Activated naive CD8-positive, alpha-beta T cell treated with anti-CD3 and anti-CD28 coated beads, Interleukin-2, amount 50 U/mL, for 24 hours (primary cell): ENCODE measurements around the gene SLC23A3.

Source experiments
- ATAC-seq: fragments of 150-1000 bp; cut with Tn5 transposase; one replicate; pipeline ENCODE4 v1.10.0; 2021
- DNase-seq: peaks from one replicate; pipeline ENCODE4 v3.0.0; 2021
- H3K27ac Mint-ChIP-seq: one replicate; pipeline ENCODE4 v1.8.0; 2021; ENCODE audit warnings: mild to moderate bottlenecking, mixed read lengths
- H3K27me3 Mint-ChIP-seq: one replicate; pipeline ENCODE4 v1.8.0; 2021; ENCODE audit warnings: mixed read lengths
- H3K36me3 Mint-ChIP-seq: one replicate; pipeline ENCODE4 v1.8.0; 2021; ENCODE audit warnings: low read depth, mixed read lengths
- H3K4me1 Mint-ChIP-seq: one replicate; pipeline ENCODE4 v1.8.0; 2021; ENCODE audit warnings: mixed read lengths
- H3K4me3 Mint-ChIP-seq: one replicate; pipeline ENCODE4 v1.8.0; 2021; ENCODE audit warnings: mild to moderate bottlenecking, moderate library complexity, mixed read lengths
- H3K9me3 Mint-ChIP-seq: one replicate; pipeline ENCODE4 v1.8.0; 2021; ENCODE audit warnings: mixed read lengths

The SLC23A3 gene

DNA sequence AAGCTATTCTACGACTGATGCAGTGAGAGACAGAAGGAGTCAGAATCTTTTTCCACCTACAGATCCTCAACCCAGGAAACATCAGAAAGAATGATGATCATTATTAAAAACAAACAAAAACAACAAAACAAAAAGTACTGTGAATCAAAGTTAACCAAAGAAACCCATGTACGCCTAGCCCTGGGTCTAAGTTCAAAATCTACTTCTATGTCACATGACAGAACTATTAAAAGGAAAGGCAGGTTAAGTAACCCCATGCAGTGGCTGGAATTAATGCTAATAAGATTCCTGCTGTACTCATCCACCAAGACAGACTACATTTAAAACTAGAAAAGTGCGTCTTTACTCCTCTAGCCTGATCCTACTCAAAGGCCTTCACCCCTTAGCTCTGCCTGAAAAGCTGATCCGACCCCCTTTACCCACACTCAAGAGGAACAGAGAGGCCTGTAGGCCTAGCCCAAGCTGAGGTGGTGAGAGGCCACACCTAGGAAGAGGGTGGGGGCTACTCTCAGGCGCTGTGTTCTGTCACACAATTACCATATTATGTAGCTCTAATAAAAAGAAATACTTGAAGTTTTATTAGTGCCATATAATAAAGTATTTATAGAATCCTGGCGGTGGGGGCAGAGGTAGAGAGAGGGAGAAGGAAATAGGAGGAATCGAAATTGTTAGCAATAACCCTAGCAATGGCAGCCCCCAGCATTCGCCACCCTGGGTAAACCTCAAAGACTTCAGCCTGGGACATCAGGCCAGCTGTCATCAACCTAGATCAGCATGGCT lies 46.3 kb downstream of the SLC23A3 start:
- H3K4me3 Mint-ChIP-seq: no peak overlapping the region
- peak overlapping the region; percentile 43 for H3K27ac Mint-ChIP-seq
- peaks cover 24% of the 10 kb centered on the region for H3K4me1 Mint-ChIP-seq
- no peaks in the 10 kb centered on the region for H3K9me3 Mint-ChIP-seq
- DNase-seq: no peak
- H3K27me3 Mint-ChIP-seq: no peaks in the 10 kb centered on the region
- no peaks in the 10 kb centered on the region for H3K36me3 Mint-ChIP-seq
- ATAC-seq: no peak

DNA sequence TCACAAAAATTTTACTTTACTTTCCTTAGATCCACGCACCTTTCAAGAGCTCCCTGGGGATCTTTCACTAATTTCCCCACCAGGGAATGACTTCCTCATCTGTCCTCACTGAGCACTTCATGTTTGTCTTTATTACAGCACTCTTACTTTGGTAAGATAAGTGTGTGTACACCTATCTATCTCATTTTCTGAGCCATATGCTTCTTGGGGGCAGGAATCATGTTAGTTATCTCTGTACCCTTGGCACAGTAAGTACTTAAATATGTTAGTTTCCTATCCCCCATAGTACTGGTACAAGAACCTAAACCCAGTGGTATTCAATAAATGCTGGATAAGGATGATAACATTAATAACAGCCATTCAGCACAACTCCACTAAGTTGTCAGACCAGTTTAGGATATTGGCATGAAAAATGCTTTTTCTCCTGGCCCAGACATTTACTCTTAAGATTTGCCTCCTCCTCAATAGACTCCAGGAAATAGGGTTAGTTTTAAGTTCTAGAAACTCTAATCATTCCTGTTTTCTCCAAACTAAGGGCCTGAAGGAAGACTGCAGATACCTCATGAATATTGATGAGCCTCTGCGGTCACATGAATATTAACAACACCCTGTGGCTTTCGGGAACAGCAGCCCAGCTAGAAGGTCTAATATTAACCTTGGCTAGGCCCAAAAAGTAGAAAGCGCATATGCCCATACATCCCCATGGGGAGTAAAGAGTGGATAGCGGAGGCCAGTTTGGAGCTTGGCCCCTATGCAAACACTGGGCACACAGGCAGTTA lies 47.4 kb downstream of the SLC23A3 start:
- no peak overlapping the region for H3K4me3 Mint-ChIP-seq
- H3K36me3 Mint-ChIP-seq: no peaks in the 10 kb centered on the region
- no peak overlapping the region for H3K27ac Mint-ChIP-seq
- ATAC-seq: no peak
- peaks cover 24% of the 10 kb centered on the region for H3K4me1 Mint-ChIP-seq
- no peaks in the 10 kb centered on the region for H3K27me3 Mint-ChIP-seq
- H3K9me3 Mint-ChIP-seq: no peaks in the 10 kb centered on the region
- no peak for DNase-seq

GRCh38 chr2:219120082-219120481 lies 49.7 kb downstream of the SLC23A3 start:
- no peak for DNase-seq
- ATAC-seq: peak; percentile 53
- no peak overlapping the region for H3K27ac Mint-ChIP-seq

DNA sequence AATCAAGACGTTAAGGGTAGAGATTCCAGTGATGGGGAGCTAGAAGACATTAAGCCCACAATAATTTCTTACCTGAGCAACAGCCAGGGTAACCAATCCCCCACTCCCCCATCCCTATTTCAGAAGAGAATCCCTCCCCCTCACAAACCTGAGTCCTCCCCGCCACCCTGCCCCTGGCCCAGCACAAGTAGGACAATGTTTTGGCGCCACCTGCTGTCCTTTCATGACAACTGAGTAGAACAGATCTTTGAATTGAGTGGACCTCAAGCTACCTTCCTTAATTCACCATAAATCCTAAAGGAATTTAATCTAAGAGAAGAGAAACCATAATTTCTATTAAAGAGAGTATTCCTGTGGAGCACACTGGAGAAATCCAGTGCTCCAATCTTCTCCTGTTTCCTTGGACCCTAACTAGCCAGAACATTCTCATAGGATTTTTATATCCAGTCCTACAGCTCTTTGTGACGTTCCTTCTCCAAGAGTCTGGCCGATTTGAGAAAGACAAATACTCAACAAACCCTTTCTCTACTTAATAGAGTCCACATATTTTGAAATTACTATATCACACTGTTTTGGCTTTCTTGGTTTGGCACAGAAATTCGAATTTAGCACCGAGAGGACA lies 50.3 kb downstream of the SLC23A3 start:
- H3K4me1 Mint-ChIP-seq: peaks cover 12% of the 10 kb centered on the region
- H3K9me3 Mint-ChIP-seq: no peaks in the 10 kb centered on the region
- ATAC-seq: peak; percentile 50
- H3K4me3 Mint-ChIP-seq: no peak overlapping the region
- H3K27me3 Mint-ChIP-seq: no peaks in the 10 kb centered on the region
- H3K27ac Mint-ChIP-seq: no peak overlapping the region
- peak; percentile 73 for DNase-seq
- no peaks in the 10 kb centered on the region for H3K36me3 Mint-ChIP-seq

More at GRCh38 chr2:219120082-219120481, 49.7 kb downstream of the SLC23A3 start:
- no peak overlapping the region for H3K4me3 Mint-ChIP-seq
- H3K4me1 Mint-ChIP-seq: peaks cover 18% of the 10 kb centered on the region
- H3K36me3 Mint-ChIP-seq: no peaks in the 10 kb centered on the region
- H3K9me3 Mint-ChIP-seq: no peaks in the 10 kb centered on the region
- no peaks in the 10 kb centered on the region for H3K27me3 Mint-ChIP-seq

GRCh38 chr2:219118504-219118903 lies 51.3 kb downstream of the SLC23A3 start:
- no peak for ATAC-seq

GRCh38 chr2:219116776-219117646 lies 52.8 kb downstream of the SLC23A3 start:
- DNase-seq (no peak), ATAC-seq (no peak)
- Mint-ChIP-seq H3K27ac (no peak overlapping the region), H3K36me3 (no peaks in the 10 kb centered on the region), H3K4me1 (peaks cover 10% of the 10 kb centered on the region), H3K4me3 (no peak overlapping the region), H3K27me3 (no peaks in the 10 kb centered on the region), H3K9me3 (no peaks in the 10 kb centered on the region)

More at GRCh38 chr2:219118504-219118903, 51.3 kb downstream of the SLC23A3 start:
- no peaks in the 10 kb centered on the region for H3K9me3 Mint-ChIP-seq
- no peaks in the 10 kb centered on the region for H3K36me3 Mint-ChIP-seq
- H3K27ac Mint-ChIP-seq: no peak overlapping the region
- no peaks in the 10 kb centered on the region for H3K27me3 Mint-ChIP-seq
- H3K4me1 Mint-ChIP-seq: peaks cover 4% of the 10 kb centered on the region
- no peak for DNase-seq
- no peak overlapping the region for H3K4me3 Mint-ChIP-seq

DNA sequence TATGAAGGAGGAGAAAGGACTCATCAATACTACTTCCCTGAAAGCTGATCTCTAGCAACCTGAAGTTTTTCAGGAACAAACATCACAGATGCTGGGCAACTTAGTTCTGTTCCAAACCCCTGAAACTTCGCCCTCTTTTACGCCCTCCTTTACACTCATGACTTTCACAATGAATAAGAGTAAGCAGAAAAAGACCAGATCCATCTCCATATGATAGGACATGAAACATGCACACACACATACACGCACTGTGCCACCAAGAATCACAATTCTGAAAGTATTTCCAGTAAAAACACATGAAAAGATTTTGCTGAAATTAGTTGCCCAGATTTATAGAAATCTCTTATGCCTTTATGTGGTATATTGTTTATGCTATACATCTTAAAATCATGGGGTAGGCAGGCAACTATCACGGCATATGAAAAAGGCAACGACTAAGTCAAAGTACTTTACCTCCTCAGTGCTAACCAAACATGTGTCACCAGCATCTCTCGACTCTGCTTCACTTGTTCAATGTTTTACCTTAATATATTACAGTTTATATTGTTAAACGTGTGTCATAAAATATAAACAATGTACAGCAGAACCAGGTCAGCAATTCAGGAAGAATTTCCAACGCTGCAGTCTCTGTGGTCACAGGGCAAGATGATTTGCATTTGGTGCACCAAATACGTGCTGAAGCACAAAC lies 57.0 kb downstream of the SLC23A3 start:
- no peaks in the 10 kb centered on the region for H3K9me3 Mint-ChIP-seq
- DNase-seq (no peak), ATAC-seq (no peak)
- peaks cover 36% of the 10 kb centered on the region for H3K4me1 Mint-ChIP-seq
- no peak overlapping the region for H3K4me3 Mint-ChIP-seq
- H3K27me3 Mint-ChIP-seq: no peaks in the 10 kb centered on the region
- H3K36me3 Mint-ChIP-seq: no peaks in the 10 kb centered on the region
- H3K27ac Mint-ChIP-seq: no peak overlapping the region

DNA sequence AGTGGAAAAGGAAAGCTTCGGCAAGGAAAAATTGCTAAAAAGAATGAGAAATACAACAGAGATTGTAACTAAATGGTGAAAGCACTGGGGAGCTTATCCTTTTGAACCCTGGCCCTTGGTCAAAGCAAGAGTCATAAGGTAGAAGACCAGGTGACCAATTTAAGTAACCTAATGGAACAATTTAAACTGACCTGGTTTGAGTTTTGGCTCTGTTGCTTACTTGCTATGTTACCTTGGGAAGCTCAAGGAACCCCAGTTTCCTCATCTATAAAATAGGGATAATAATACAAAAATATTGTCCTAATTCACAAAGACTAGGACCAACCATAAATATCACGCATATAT lies 57.8 kb downstream of the SLC23A3 start:
- ATAC-seq: no peak
- Mint-ChIP-seq H3K9me3 (no peaks in the 10 kb centered on the region), H3K27ac (no peak overlapping the region)

More for the DNA sequence above, 57.8 kb downstream of the SLC23A3 start:
- Mint-ChIP-seq H3K4me3 (no peak overlapping the region), H3K36me3 (no peaks in the 10 kb centered on the region), H3K4me1 (peaks cover 36% of the 10 kb centered on the region), H3K27me3 (no peaks in the 10 kb centered on the region)
- no peak for DNase-seq
